LNCaP clone FGC (cell line): ENCODE measurements around the gene APBB2.

Experiments used
- DNase-seq: peaks from one replicate; pipeline ENCODE4 v3.0.0-alpha.2; 2011; ENCODE audit warnings: low read depth
- H3K4me3 ChIP-seq: 2 replicates; pipeline ENCODE4 v1.5.1; 2011; ENCODE audit warnings: mild to moderate bottlenecking, low read depth, low read length, control low read depth
- TF ChIP-seq, protein P1 (sequence below): IDR thresholded peaks from 2 replicates; pipeline ENCODE4 v1.5.1; 2012; ENCODE audit warnings: mild to moderate bottlenecking; ENCODE audit not compliant: control insufficient read depth, insufficient read depth; ENCODE audit errors: extremely low read depth

APBB2 gene

DNA sequence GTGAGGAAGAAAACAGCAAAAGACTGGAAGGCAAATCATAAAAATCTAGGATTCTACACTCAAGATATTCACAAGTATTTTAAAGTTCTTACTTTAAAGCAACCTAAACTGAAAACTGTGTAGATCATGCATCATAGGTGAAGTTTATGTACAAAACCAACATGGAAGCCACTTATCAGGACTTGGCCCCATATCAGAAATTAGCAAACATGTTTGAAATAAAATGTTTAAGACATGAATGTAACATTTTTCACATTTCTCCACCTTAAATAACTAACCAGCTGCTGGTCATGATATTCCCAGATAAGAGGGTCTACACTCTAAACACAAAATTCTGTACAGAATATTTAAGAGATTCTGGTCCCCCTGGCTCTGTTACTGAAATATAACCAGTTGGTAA is 38.5 kb downstream of the APBB2 start:
- TF ChIP-seq, protein P1, sequence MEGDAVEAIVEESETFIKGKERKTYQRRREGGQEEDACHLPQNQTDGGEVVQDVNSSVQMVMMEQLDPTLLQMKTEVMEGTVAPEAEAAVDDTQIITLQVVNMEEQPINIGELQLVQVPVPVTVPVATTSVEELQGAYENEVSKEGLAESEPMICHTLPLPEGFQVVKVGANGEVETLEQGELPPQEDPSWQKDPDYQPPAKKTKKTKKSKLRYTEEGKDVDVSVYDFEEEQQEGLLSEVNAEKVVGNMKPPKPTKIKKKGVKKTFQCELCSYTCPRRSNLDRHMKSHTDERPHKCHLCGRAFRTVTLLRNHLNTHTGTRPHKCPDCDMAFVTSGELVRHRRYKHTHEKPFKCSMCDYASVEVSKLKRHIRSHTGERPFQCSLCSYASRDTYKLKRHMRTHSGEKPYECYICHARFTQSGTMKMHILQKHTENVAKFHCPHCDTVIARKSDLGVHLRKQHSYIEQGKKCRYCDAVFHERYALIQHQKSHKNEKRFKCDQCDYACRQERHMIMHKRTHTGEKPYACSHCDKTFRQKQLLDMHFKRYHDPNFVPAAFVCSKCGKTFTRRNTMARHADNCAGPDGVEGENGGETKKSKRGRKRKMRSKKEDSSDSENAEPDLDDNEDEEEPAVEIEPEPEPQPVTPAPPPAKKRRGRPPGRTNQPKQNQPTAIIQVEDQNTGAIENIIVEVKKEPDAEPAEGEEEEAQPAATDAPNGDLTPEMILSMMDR: no peak
- H3K4me3 ChIP-seq: no peak overlapping the region
- no peak for DNase-seq

DNA sequence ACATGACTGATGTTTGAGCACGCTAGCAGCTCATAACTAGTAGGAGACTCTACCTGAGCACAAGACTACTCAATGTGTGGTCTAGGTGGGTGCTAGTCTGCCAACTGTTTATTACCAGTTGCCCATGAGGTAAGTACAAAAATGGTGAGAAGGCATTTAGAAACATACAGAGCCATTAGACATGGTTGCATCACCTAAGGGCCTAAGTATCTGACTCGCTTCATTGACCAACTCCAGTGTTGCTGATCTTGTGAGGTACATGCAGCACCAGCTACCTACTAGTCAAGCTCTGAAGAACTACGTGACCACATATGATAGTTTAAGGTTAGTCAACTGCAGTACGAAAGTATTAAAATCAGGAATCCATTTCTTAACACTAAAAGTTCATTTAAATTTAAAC is 39.9 kb downstream of the APBB2 start:
- TF ChIP-seq, protein P1: no peak
- no peak for DNase-seq
- no peak overlapping the region for H3K4me3 ChIP-seq

DNA sequence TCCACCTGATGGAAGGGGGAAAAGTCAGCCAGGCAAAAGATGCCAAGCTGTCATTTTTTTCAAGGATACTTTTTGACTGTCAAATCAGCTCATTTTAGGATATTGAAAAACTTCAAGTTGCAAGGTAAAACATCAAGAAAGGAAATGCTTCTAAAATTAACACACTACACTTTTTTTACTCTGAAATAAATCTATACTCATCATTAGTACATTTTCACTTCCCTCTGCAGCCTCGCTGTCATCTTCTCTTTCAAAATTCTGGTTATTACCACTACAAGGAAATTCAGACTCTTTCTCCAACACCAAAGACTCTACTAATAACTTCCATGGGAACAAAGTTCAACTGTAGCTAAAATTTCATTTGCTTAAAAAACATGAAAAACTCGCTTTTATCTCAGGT is 41.6 kb downstream of the APBB2 start:
- TF ChIP-seq, protein P1: no peak
- DNase-seq: no peak
- no peak overlapping the region for H3K4me3 ChIP-seq

DNA sequence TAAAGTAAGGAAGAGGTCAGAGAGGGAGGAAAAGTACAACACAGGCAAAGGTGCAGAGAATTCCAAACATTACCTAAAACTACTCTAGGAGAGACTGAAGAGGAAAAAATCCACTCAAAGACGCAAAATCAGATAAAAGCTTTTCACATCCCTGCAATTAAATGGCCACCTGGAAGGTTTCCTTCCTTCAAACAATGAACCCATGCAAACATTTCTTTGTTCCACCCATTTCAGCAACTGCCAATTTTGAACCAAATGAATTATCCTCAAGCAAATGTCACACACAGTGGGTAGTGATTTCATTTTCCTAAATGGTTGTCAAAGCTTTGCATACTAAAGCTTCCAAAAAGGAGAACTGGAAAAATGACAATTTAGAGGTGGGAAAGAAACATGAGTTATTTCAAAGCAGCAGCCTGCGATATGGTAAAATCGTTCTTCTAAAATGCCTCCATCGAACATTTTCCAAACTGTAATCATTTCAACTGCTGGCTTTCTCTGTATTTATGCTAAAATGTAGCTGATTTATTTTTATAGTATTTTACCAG is 45.0 kb downstream of the APBB2 start:
- H3K4me3 ChIP-seq: no peak overlapping the region
- TF ChIP-seq, protein P1: no peak
- no peak for DNase-seq

DNA sequence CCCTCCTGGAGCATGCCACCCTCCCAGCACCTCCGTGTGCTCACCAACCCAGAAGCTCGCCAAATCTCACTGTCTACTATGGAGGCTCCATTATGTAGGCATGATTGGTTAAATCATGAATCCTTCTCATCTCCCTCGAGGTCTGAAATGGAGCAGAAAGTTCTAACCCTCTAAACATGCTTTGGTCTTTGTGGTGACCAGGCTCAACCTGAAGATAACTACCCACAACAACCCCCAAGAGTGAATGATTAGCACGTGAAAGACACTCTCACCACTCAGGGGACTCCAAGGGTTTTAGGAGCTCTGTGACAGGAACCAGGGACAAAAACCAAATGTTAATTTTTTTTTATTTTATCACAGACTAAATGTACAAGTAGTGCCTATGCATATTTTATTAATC is 47.2 kb downstream of the APBB2 start:
- TF ChIP-seq, protein P1: no peak
- no peak overlapping the region for H3K4me3 ChIP-seq
- no peak for DNase-seq

DNA sequence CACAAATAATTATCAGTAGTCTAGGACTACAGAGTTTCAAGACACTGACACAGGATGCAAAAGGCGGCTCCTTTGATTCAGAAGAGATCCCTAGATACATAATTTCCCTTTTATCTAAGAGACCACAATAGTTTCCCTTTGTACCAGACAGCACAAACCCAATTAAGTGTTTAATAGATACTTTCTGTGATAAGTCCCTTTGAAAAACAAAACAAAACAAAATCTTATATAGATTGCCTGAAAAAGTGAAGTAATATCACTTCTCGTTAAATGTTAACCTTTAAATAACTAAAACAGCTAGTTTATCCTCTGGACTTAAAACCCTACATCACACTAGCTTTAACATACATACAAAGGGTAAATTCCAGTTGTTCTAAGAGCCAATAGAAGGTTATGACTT is 49.9 kb downstream of the APBB2 start:
- TF ChIP-seq, protein P1: no peak
- H3K4me3 ChIP-seq: no peak overlapping the region

DNA sequence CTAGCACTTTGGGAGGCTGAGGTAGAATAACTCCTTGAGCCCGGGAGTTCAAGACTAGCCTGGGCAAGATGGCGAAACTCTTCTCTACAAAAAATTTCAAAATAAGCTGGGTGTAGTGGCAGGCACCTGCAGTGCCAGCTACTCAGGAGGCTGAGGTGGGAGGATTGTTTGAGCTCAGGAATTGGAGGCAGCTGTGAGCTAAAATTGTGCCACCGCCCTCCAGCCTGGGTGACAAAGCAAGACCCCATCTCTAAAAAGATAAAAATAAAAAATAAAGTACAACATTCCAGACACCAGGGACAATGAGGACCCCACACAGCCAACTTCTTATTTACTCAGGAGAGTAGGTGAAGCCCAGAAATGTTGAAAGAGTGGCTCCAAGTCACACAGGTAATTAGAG is 53.0 kb downstream of the APBB2 start:
- TF ChIP-seq, protein P1: no peak
- H3K4me3 ChIP-seq: no peak overlapping the region
- no peak for DNase-seq

More for the DNA sequence above, 49.9 kb downstream of the APBB2 start:
- no peak for DNase-seq
